Bronchial epithelial cell (primary cell): ENCODE measurements around the gene COL28A1. TPM values are rescaled to one million over a fixed set of nuclear protein-coding genes. Genes with fewer than 3 reads are reported as not detected.

Experiments used
- DNase-seq: peaks from one replicate; pipeline ENCODE4 v3.0.0-alpha.2; 2010; ENCODE audit warnings: low read depth
- FAIRE-seq: peaks from 2 replicates; lab custom pipeline; 2011; peaks lifted over from hg19 to GRCh38; lab: Jason Lieb, UNC
- H3K27me3 ChIP-seq: 2 replicates; pipeline ENCODE4 v1.5.1; 2011; ENCODE audit warnings: low read length; ENCODE audit not compliant: control insufficient read depth, insufficient read depth
- H3K36me3 ChIP-seq: 2 replicates; pipeline ENCODE4 v1.5.1; 2011; ENCODE audit warnings: low read length; ENCODE audit not compliant: control insufficient read depth, insufficient read depth
- H3K4me3 ChIP-seq: 2 replicates; pipeline ENCODE4 v1.5.1; 2011; ENCODE audit warnings: mild to moderate bottlenecking, low read depth, low read length, control low read depth
- CTCF ChIP-seq: IDR thresholded peaks from 2 replicates; pipeline ENCODE4 v1.5.1; 2011; ENCODE audit warnings: mild to moderate bottlenecking, moderate library complexity, low read length, control low read depth, inconsistent platforms; ENCODE audit not compliant: insufficient read depth, severe bottlenecking
- total RNA-seq: library from RNA; depleted of rRNA; stranded (reverse); fragments of >200 nt; gene quantifications from 2 replicates; pipeline ENCODE4 v1.2.1, GENCODE V29; 2014

Gene COL28A1
- total RNA-seq, 1 donor from 2014 or later: not detected

GRCh38 chr7:7438851-7439250 is 96.8 kb downstream of the COL28A1 start:
- H3K27me3 ChIP-seq: no peaks in the 10 kb centered on the region
- no peak overlapping the region for H3K4me3 ChIP-seq
- peak; percentile 6 for TF ChIP-seq CTCF
- peak; percentile 98 for FAIRE-seq
- peak; percentile 100 for DNase-seq
- H3K36me3 ChIP-seq: no peaks in the 10 kb centered on the region

- TF ChIP-seq CTCF: no peak
- FAIRE-seq (no peak), DNase-seq (no peak)
- H3K36me3 ChIP-seq: no peaks in the 10 kb centered on the region
- no peaks in the 10 kb centered on the region for H3K27me3 ChIP-seq
- H3K4me3 ChIP-seq: no peak overlapping the region
Measured at GRCh38 chr7:7435978-7436377, 99.7 kb downstream of the COL28A1 start.

DNA sequence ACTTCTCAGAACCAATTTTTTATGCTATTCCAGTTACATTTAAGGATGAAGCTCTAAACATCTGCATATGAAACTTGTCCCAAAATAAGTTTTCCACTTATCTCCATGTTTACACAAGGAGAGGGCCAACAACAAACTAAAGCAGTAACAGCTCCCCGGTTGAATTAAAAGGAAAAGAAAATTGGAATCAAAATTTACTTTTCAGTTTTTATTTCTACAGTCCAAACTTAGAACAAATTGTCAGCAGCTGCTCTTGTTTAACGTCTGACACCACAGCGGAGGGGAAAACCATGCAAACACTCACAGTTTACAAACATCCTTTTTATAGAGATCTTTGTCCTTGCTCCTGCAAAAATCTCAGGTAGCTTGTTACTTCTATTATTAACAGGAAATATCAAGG is 101.3 kb downstream of the COL28A1 start:
- H3K27me3 ChIP-seq: no peaks in the 10 kb centered on the region
- no peak for FAIRE-seq
- no peak for TF ChIP-seq CTCF
- H3K36me3 ChIP-seq: no peaks in the 10 kb centered on the region
- DNase-seq: no peak
- no peak overlapping the region for H3K4me3 ChIP-seq

DNA sequence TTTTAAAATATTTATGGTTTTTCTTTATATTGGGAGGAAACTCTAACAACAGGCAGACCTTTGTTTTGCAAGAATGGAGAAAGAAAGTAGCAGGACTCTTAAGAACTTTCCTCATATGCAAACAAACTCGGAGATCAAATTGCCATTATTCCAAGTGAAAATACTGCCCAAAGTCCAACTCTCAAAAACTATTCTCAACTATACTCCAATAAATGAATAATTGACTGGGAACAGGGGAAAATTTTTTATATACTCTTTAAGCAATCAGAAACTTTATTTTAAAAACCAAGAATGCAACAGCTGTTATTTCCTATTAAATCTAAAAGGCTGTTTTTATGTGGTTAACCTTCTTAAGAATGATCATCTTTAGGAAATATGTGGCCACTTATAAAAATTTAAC is 101.9 kb downstream of the COL28A1 start:
- Histone ChIP-seq H3K27me3 (no peaks in the 10 kb centered on the region), H3K4me3 (no peak overlapping the region), H3K36me3 (no peaks in the 10 kb centered on the region)
- DNase-seq (no peak), FAIRE-seq (no peak)
- no peak for TF ChIP-seq CTCF

DNA sequence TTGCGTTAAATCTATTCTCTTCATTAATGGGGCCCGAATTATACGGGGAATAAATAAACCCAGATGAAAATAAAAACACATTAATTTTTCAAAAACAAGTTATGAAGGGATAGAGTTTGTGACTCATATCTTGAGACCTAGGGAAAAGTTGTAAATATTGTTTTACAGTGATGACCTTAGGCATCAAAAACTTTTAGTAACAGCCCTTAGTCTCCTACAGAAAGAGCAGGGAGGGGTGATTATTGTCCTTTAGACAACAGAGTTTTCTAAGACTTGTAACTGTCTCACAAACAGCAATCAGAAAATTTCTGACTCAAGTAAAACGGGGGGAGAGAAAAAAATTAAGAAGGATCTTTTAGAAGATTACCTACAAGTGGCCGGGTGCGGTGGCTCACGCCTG is 102.7 kb downstream of the COL28A1 start:
- FAIRE-seq (no peak), DNase-seq (no peak)
- Histone ChIP-seq H3K27me3 (no peaks in the 10 kb centered on the region), H3K36me3 (no peaks in the 10 kb centered on the region), H3K4me3 (no peak overlapping the region)
- TF ChIP-seq CTCF: no peak

DNA sequence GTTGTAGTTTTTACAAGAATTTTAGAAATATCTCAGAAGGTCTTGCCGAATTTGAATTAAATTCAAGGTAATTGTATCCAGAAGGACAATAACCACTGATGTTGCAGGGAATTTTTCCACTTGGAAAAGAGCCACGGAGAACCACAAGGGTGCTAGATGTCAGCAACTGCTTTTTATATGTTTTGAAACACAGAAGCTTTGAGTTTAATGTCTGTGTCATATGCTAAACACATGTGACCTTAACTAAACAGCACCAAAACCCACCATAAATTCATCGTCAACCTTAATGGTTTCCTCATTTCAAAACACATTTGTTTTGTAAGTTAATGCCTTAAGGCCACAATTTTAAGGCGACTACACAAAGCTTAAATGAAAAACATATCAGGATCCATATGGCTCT is 106.9 kb downstream of the COL28A1 start:
- FAIRE-seq (no peak), DNase-seq (no peak)
- no peaks in the 10 kb centered on the region for H3K36me3 ChIP-seq
- no peaks in the 10 kb centered on the region for H3K27me3 ChIP-seq
- TF ChIP-seq CTCF: no peak
- H3K4me3 ChIP-seq: no peak overlapping the region
